Tibial artery (tissue), 4 donors: ENCODE results near the gene PLA2G4D.
A peak's percentile ranks its signal among the peaks of the same experiment; 100 is the strongest.

Experiments used
- DNase-seq, 2 donors: peaks; one replicate each; pipeline ENCODE4 v3.0.0-alpha.2; 2019
- H3K27ac ChIP-seq, 2 donors: fragments of 200-600 bp; sonication (generic) in 1 of 2; 1 replicate in 1 of 2; 2 replicates in 1 of 2; pipeline ENCODE4 v1.5.1; 2018 to 2019; ENCODE audit warnings: mild to moderate bottlenecking in 1 of 2
- H3K27me3 ChIP-seq, 2 donors: fragments of 200-600 bp; sonication (generic) in 1 of 2; one replicate each; pipeline versions ENCODE4 v1.5.1 to v1.6.0; 2016 to 2019
- H3K36me3 ChIP-seq, 3 donors: fragments of 200-600 bp; sonication (generic) in 2 of 3; one replicate each; pipeline ENCODE4 v1.5.1; 2016 to 2019; ENCODE audit warnings: mild to moderate bottlenecking in 2 of 3
- H3K4me1 ChIP-seq, 4 donors: fragments of 200-600 bp; sonication (generic) in 2 of 4; 1 replicate in 3 of 4; 2 replicates in 1 of 4; pipeline ENCODE4 v1.5.1; 2016 to 2019
- H3K4me3 ChIP-seq, 2 donors: fragments of 200-600 bp; sonication (generic) in 1 of 2; 1 replicate in 1 of 2; 2 replicates in 1 of 2; pipeline ENCODE4 v1.5.1; 2018 to 2019; ENCODE audit warnings: mild to moderate bottlenecking in 2 of 2
- H3K9me3 ChIP-seq, 3 donors: fragments of 200-600 bp; sonication (generic) in 1 of 3; one replicate each; pipeline ENCODE4 v1.5.1; 2016 to 2019
- intact Hi-C: fragments of 100-400 bp; cut with DNase I; formaldehyde crosslinking; loops from one replicate; pipeline ENCODE4 v1.15.0; 2023; ENCODE audit warnings: low total_unique reads
- TF ChIP-seq, protein P1 (sequence below), 2 experiments: fragments of 200-600 bp in 1 of 2; fragments of 450-650 bp in 1 of 2; IDR thresholded peaks; one replicate each; pipeline ENCODE4 v1.5.1; 2017 to 2019; ENCODE audit warnings: antibody characterized with exemption in 2 of 2, mild to moderate bottlenecking in 1 of 2, moderate library complexity in 1 of 2

The PLA2G4D gene

DNA sequence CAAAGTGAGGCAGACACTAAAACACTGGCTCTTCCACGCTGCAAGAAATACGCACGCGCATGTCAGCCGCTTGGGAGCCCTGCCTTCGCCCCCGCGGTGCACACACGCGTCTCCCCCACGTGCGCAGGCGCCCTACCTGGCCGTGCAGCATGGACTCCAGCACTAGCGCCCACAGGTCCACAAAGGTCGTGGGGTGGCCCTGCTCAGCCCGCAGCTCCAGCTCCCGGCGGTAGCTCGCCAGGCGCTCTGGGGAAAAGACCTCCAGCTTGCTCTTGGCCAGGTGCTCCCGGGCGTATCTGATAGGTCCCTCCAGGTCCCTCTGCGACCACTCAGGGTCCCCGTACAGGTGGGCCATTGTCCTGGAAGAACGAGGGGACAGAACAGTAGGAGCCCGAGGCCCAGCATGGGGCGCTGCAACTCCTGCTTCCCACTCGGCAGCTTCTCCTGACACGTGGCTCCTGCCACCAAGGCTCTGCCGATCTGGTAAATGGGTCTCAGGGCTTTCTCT, 14.9 kb downstream of the PLA2G4D start:
- Histone ChIP-seq H3K36me3 (no peaks in the 10 kb centered on the region), H3K4me3 (no peak overlapping the region), H3K9me3 (no peaks in the 10 kb centered on the region), H3K27ac (no peak overlapping the region), H3K27me3 (peaks cover 0 to 39% of the 10 kb centered on the region in 2 donors), H3K4me1 (peaks cover 0 to 3% (median 0%) of the 10 kb centered on the region in 4 donors)
- TF ChIP-seq, protein P1, sequence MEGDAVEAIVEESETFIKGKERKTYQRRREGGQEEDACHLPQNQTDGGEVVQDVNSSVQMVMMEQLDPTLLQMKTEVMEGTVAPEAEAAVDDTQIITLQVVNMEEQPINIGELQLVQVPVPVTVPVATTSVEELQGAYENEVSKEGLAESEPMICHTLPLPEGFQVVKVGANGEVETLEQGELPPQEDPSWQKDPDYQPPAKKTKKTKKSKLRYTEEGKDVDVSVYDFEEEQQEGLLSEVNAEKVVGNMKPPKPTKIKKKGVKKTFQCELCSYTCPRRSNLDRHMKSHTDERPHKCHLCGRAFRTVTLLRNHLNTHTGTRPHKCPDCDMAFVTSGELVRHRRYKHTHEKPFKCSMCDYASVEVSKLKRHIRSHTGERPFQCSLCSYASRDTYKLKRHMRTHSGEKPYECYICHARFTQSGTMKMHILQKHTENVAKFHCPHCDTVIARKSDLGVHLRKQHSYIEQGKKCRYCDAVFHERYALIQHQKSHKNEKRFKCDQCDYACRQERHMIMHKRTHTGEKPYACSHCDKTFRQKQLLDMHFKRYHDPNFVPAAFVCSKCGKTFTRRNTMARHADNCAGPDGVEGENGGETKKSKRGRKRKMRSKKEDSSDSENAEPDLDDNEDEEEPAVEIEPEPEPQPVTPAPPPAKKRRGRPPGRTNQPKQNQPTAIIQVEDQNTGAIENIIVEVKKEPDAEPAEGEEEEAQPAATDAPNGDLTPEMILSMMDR (IDR thresholded peaks at IDR 0.05), result no peak
- peak in 1 of 2 donors; percentile 37 for DNase-seq
- intact Hi-C loops, result no loop called here

DNA sequence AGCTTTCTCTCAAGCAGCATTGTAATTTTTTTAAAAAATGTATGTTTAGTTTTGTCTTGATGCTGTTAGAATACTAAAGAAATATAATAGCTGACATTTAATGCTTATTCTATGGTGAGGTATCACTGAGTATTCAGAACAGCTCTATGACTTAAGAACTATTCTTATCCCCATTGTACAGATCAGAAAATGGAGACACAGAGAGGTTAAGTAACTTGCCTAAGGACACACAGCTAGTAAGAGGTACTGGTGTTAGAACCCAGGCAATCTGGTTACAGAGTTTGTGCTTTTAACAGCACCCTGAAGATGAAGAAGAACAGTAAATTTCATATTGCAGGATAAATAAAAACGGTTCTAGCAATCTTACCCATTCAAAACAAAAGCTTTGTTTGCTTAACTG, 15.5 kb downstream of the PLA2G4D start:
- H3K4me1 ChIP-seq, result no peaks in the 10 kb centered on the region
- no peak for DNase-seq
- H3K4me3 ChIP-seq, result no peak overlapping the region
- no peaks in the 10 kb centered on the region for H3K36me3 ChIP-seq
- peaks cover 0 to 34% of the 10 kb centered on the region in 2 donors for H3K27me3 ChIP-seq
- H3K27ac ChIP-seq, result no peak overlapping the region
- TF ChIP-seq, protein P1 (IDR thresholded peaks at IDR 0.05), result no peak
- intact Hi-C loops, result no loop called here
- no peaks in the 10 kb centered on the region for H3K9me3 ChIP-seq

DNA sequence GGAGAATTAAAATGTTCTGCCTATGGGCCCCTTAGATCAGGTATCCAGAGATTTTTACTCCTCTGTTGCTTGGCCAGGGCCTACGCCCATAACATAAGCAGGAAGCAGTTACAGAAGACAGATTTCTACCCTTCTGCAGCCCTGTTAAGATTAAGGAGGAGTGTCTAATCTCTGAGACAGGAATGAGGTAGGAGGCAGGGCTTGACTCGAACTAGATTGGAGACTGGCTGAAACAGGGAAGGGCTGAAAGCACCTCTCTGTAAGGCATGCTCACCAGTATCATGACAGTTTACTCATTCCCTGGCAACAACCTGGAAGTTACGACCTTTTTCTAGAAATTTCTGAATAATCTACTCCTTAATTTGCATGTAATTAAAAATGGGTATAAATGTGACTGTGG, 16.7 kb downstream of the PLA2G4D start:
- H3K27me3 ChIP-seq, result peaks cover 0 to 23% of the 10 kb centered on the region in 2 donors
- no peak overlapping the region for H3K4me3 ChIP-seq
- intact Hi-C loops, result no loop called here
- H3K4me1 ChIP-seq, result no peaks in the 10 kb centered on the region
- TF ChIP-seq, protein P1 (IDR thresholded peaks at IDR 0.05), result no peak
- H3K27ac ChIP-seq, result no peak overlapping the region
- no peaks in the 10 kb centered on the region for H3K9me3 ChIP-seq
- H3K36me3 ChIP-seq, result no peaks in the 10 kb centered on the region
- DNase-seq, result no peak

DNA sequence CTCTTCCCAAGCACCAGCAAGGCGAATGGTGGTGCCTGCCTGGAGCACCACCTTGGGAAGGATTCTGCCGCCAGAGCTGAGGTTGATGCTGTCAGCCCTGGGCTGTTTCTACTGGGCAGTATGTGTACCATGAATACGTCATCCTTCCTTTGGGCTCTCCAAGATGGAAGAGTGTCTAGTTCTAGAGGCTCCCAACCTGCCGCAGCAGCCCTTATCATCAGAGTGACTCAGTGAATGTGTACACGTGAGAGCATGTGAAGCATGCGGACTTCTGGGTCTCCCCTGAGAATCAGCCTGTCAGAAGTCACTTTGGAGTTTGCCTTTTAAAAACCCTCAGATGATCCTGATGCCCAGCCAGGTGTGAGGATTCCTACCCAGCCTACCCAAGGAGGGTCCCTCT, 20.9 kb downstream of the PLA2G4D start:
- Histone ChIP-seq H3K27me3 (peaks cover 0 to 29% of the 10 kb centered on the region in 2 donors), H3K36me3 (no peaks in the 10 kb centered on the region), H3K4me1 (no peaks in the 10 kb centered on the region), H3K9me3 (no peaks in the 10 kb centered on the region), H3K4me3 (no peak overlapping the region), H3K27ac (no peak overlapping the region)
- intact Hi-C loops, result no loop called here
- DNase-seq, result peak in 1 of 2 donors; percentile 27
- TF ChIP-seq, protein P1 (IDR thresholded peaks at IDR 0.05), result no peak

DNA sequence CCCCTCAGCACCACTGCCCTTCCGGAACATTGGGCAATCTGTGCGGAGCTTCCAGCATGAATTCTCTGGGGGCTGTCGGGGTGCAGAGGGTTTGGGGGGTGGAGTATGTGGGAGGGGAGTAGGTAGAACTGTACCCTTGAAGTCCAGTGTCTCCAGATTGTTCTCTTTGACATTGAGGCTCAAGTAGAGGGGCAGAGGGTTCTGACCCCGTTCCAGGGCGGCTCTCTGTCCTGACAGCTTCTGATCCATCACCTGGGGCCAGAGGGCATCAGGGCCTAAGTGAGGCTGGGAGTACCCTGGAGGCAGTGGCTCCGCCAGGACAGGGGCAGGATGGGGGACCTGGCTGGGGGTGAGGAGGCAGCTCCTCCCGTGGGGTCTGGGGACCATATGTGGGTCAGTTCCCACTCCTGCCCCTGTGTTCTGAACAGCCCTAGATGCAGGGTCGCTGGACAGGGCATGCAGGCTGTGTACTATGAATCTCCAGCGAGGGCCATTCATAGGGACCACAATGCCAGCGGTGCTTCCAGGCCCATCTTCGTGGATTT, 22.1 kb downstream of the PLA2G4D start:
- Histone ChIP-seq H3K27ac (no peak overlapping the region), H3K4me3 (no peak overlapping the region), H3K27me3 (peaks cover 0 to 29% of the 10 kb centered on the region in 2 donors), H3K4me1 (no peaks in the 10 kb centered on the region), H3K36me3 (no peaks in the 10 kb centered on the region), H3K9me3 (peaks cover 0 to under 1% (median 0%) of the 10 kb centered on the region in 3 donors)
- DNase-seq, result no peak
- TF ChIP-seq, protein P1 (IDR thresholded peaks at IDR 0.05), result no peak
- intact Hi-C loops, result no loop called here
